Brain pericyte (primary cell): ENCODE data around the gene TAL1.

Experiments
- DNase-seq: peaks from one replicate; pipeline ENCODE4 v3.0.0-alpha.2; 2012; ENCODE audit warnings: low read depth, low spot score

Gene TAL1

DNA sequence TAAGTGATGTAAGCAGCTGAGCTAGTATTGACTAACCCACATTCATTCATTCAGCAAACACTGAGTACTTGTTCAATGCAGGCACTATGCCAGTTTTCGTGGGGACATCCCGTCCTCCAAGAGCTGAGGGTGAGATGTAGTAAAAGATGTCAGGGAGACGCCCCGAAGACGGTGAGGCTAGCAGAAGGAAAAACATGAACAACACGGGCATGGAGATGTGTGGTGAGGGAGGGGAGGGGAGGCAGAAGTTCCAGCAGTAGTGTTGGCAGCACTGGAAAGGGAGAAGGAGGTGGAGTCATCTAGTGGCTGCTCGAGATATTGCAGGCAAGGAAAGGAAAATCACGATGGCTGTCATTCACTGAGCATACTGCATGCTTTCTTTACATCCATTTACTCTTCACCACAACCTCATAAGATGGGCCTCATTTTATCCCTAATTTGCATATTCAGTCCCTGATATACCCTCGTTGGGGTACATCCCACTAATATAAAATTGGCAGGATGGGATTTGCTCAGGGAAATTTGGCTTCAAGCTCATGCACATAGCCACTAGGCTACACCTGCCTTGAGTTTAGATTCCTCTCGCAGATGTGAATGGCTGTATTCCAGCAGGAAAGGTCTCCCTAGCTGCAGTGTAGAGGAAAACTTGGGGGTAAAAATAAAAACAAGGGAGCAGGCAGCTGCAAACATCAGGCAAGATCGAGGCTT lies 56.6 kb downstream of the TAL1 start:
- DNase-seq, result no peak

GRCh38 chr1:47174656-47175020 lies 57.4 kb downstream of the TAL1 start:
- DNase-seq, result no peak

DNA sequence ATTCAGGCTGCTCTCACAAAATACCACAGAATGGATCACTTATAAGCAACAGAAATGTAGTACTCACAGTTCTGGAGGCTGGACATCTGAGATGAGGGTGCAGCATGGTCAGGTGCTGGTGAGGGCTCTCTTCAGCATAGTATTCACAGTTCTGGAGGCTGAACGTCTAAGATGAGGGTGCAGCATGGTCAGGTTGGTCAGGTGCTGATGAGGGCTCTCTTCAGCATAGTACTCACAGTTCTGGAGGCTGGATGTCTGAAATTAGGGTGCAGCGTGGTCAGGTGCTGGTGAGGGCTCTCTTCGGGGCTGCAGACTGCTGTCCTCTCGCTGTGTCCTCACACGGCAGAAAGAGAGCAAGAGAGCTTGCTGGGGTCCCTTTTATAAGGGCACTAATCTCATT lies 59.2 kb downstream of the TAL1 start:
- no peak for DNase-seq
